Prostate gland (tissue), 2 donors: ENCODE results near the gene NLGN4X. TPM values are rescaled to one million over a fixed set of nuclear protein-coding genes. Genes with fewer than 3 reads are reported as not detected.
A peak's percentile ranks its signal among the peaks of the same experiment; 100 is the strongest.

Experiments used
- DNase-seq: peaks from one replicate; pipeline ENCODE4 v3.0.0-alpha.2; 2019; ENCODE audit warnings: low spot score
- H3K27ac ChIP-seq, 2 donors: fragments of 200-600 bp; sonication (generic); 2 replicates each; pipeline ENCODE4 v1.5.1; 2017 to 2019
- H3K27me3 ChIP-seq: fragments of 200-600 bp; sonication (generic); replicated peaks from 2 replicates; pipeline ENCODE4 v1.5.1; 2019; ENCODE audit not compliant: insufficient read depth
- H3K36me3 ChIP-seq, 2 donors: fragments of 200-600 bp; sonication (generic); 1 replicate in 1 of 2; 2 replicates in 1 of 2; pipeline versions ENCODE4 v1.5.1 to v1.8.1; 2017 to 2019
- H3K4me1 ChIP-seq: fragments of 200-600 bp; sonication (generic); replicated peaks from 2 replicates; pipeline ENCODE4 v1.5.1; 2019
- H3K4me3 ChIP-seq, 2 donors: fragments of 200-600 bp; sonication (generic); 2 replicates each; pipeline ENCODE4 v1.5.1; 2017 to 2019
- H3K9me3 ChIP-seq: fragments of 200-600 bp; sonication (generic); 2 replicates; pipeline ENCODE4 v1.5.1; 2017
- CTCF ChIP-seq, 4 experiments: fragments of 200-600 bp in 2 of 4; fragments of 450-650 bp in 2 of 4; sonication (generic) in 2 of 4; IDR thresholded peaks; 1 replicate in 3 of 4; 2 replicates in 1 of 4; pipeline ENCODE4 v1.5.1; 2016 to 2019; ENCODE audit warnings: antibody characterized with exemption in 4 of 4, mild to moderate bottlenecking in 2 of 4, moderate library complexity in 2 of 4
- POLR2A ChIP-seq: fragments of 450-650 bp; IDR thresholded peaks from one replicate; pipeline ENCODE4 v1.6.1; 2016; ENCODE audit warnings: antibody characterized with exemption, mild to moderate bottlenecking
- POLR2AphosphoS5 ChIP-seq: sonication (generic); formaldehyde crosslinking; IDR thresholded peaks from one replicate; pipeline ENCODE4 v1.6.1; 2017; ENCODE audit warnings: antibody characterized with exemption
- WGBS: methylation state at CpG from one replicate; pipeline ENCODE4 v1.1.5; 2018; 5-methylcytosine and 5-hydroxymethylcytosine counted together
- intact Hi-C: fragments of 100-400 bp; cut with DNase I; formaldehyde crosslinking; loops from one replicate; pipeline ENCODE4 v1.14.2; 2022
- total RNA-seq, 2 donors: library from RNA; depleted of rRNA; stranded (reverse); fragments of >200 nt; gene quantifications; one replicate each; pipeline ENCODE4 v1.1.0, GENCODE V29; 2016

The NLGN4X gene
- total RNA-seq, 2 donors from 2014 or later, result 0.36 to 13.2 TPM

- Histone ChIP-seq H3K4me3 (no peak overlapping the region), H3K36me3 (no peaks in the 10 kb centered on the region), H3K27ac (no peak overlapping the region), H3K27me3 (no peaks in the 10 kb centered on the region), H3K9me3 (no peaks in the 10 kb centered on the region), H3K4me1 (no peaks in the 10 kb centered on the region)
- TF ChIP-seq CTCF (IDR thresholded peaks at IDR 0.05) (no peak), POLR2A (no peak), POLR2AphosphoS5 (no peak)
- no peak for DNase-seq
- 92% methylated on average over 3 of the region's 3 CpGs for WGBS
- intact Hi-C loops, result no loop called here
Observed at GRCh38 chrX:6238576-6238975, 9.9 kb upstream of the NLGN4X start.

- no peaks in the 10 kb centered on the region for H3K27me3 ChIP-seq
- no peaks in the 10 kb centered on the region for H3K9me3 ChIP-seq
- H3K4me1 ChIP-seq, result no peaks in the 10 kb centered on the region
- 18% methylated on average over 8 of the region's 8 CpGs for WGBS
- H3K27ac ChIP-seq, result no peak overlapping the region
- intact Hi-C loops, result no loop called here
- no peak for DNase-seq
- no peak overlapping the region for H3K4me3 ChIP-seq
- TF ChIP-seq CTCF (IDR thresholded peaks at IDR 0.05) (no peak), POLR2AphosphoS5 (no peak), POLR2A (no peak)
- no peaks in the 10 kb centered on the region for H3K36me3 ChIP-seq
Observed at GRCh38 chrX:6227935-6228334, 732 bp downstream of the NLGN4X start.

GRCh38 chrX:6227453-6227835 lies 1.2 kb downstream of the NLGN4X start:
- TF ChIP-seq CTCF (IDR thresholded peaks at IDR 0.05), result no peak
- no peak for TF ChIP-seq POLR2A
- TF ChIP-seq POLR2AphosphoS5, result no peak
- DNase-seq, result no peak
- no peaks in the 10 kb centered on the region for H3K9me3 ChIP-seq
- H3K36me3 ChIP-seq, result no peaks in the 10 kb centered on the region
- WGBS, result 0% methylated on average over 6 of the region's 25 CpGs
- no peaks in the 10 kb centered on the region for H3K27me3 ChIP-seq
- no peaks in the 10 kb centered on the region for H3K4me1 ChIP-seq
- no peak overlapping the region for H3K27ac ChIP-seq
- intact Hi-C loops, result no loop called here
- no peak overlapping the region for H3K4me3 ChIP-seq

GRCh38 chrX:6226596-6227452 lies 1.8 kb downstream of the NLGN4X start:
- Histone ChIP-seq H3K27me3 (no peaks in the 10 kb centered on the region), H3K27ac (no peak overlapping the region), H3K4me3 (peak overlapping the region in 1 of 2 donors; percentile 15), H3K36me3 (no peaks in the 10 kb centered on the region), H3K9me3 (no peaks in the 10 kb centered on the region), H3K4me1 (no peaks in the 10 kb centered on the region)
- TF ChIP-seq POLR2AphosphoS5, result no peak
- no peak for TF ChIP-seq CTCF (IDR thresholded peaks at IDR 0.05)
- TF ChIP-seq POLR2A, result no peak
- WGBS, result 0% methylated on average over 24 of the region's 65 CpGs
- no peak for DNase-seq
- intact Hi-C loops, result no loop called here
